Ammon's horn (tissue), 1 donor: ENCODE results near the gene BTBD9.
A peak's percentile ranks its signal among the peaks of the same experiment; 100 is the strongest.

Experiments used
- DNase-seq: peaks from one replicate; pipeline ENCODE4 v3.0.0-alpha.2; 2016; ENCODE audit warnings: low spot score

The BTBD9 gene

DNA sequence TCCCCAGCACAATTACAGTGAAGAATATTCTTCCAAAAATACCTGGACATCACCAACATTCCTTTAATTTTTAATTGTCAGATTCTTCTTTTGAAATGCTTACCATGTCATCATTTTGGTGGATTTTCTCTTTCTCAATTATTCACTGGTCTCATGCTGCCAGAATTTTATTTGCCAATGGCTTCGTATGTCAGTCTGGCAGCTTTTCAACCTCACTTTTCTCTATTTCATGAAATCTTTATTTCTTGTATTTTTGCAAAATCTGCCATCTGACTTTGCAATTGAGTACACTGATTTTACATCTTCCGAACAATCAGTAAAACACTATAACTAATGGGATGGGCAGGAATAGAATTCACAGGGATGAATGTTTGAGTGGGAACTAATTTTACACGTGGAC, 84.1 kb downstream of the BTBD9 start:
- DNase-seq, result peak; percentile 17

DNA sequence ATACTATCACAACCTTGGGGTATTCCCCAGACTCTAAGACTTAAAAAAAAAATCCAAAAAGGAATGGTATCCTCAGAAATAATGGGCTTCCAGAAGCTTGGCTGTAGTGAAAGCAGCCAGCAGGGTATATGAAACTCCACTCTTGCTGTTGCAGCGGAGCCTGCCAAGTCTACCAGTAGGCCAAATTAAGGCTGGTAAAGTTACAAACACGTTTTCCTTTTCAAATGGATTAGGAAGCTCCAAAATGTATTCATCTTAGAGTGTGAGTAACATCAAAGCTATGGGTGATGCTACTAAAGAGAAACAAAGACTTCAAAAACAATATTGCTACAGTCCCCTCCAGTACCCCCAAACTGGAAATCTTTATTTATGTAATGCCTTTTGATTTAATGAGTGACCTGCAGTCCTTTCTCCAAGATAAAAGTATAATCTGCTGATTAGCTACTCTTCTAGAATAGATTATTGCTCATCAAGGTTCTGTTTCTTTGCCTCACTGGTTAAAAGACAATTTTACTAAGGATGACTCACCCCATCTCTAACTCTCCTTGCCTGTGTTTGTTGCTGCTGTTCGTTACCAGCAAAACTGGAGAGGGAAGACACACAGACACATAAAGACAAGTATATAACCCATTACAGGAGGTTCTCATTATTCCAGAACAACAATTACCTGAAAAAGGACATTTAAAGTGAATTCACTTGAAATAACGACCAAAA, 84.9 kb downstream of the BTBD9 start:
- no peak for DNase-seq

DNA sequence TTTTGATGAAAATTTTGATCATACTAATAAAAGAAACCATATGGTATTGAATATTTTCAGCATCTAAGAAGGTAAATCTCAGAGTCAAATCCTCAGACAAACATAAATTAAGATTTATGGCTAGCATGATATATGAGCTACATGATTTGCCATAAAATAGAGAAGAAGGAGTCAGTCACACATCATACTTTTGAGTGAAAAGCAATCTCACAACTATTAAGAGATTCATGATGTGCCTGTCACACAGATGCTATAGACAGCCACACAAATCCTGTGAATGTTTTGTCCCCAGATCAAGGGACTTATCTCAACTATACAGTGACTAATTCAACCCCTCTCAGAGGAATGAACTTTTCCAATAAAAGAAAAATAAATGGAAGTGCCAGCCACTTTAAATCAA, 85.7 kb downstream of the BTBD9 start:
- no peak for DNase-seq

DNA sequence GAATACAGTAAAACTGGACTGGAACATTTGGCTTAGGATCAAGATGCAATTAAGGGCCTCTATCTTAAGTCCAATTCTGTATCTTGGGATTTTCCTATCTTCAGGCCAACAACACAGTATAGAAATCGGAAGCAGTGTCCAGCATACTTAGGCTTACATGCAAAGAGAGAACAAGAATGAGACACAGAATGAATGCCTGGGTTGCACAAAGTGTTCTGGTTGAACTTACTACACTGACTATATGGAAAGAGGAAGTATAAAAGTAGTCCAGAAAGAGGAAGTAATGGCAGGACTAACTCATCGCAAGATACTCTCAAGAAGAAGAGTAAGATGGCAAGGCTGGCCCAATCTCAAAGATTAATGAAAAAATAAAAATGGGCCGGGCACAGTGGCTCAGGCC, 87.6 kb downstream of the BTBD9 start:
- DNase-seq, result peak; percentile 56

DNA sequence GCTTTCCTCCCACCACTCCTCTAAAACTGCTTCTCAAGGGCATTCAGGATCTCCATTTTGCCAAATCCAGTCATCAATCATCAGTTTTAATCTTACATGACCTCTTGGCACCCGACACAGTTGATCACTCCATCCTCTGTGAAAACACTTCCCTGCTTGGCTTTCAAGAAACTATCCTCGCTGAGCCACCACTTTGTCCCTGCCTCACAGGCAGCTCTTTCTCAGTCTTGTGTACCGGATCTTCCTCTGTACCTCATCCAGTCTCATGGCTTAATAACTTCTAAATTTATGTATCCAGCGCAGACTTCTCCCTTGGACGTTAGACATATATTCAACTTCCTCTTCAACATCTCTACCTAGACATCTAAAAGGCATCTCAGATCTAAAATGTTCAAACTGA, 89.9 kb downstream of the BTBD9 start:
- DNase-seq, result no peak

DNA sequence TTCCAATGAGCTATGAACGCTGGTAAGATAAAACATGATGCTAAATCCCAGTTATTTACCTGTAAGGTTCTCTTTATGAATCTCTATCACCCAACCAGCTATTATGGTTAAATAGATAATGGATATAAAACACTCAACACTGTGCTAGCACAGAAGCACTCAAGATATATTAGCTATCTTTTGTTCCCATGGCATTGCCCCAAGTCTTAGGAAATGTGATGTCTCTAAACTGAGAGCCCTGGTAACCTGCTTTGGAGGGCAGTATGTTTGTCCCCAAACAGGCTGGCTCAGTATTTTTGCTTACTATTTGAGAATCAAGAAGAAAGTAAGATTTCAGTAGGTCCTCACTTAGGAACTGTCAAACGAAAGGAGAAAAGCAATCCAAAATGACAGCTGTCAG, 90.5 kb downstream of the BTBD9 start:
- no peak for DNase-seq

DNA sequence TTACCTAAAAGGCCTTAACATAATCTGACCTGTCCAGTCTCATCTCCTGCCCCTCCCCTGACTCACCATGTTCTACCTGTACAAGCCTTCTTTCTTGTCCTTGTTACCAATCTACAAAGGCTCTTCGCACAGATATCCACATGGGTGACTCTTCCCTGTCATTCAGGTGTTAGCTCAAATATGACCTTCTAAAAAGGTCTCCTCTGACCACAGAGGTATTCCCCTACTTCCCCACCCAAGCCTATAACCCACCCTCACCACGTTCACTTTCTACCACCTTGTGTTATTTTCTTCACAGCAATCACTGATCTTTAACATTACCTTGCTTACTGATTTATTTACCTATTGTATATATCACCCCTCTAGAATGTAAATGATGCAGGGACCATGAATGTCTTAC, 96.7 kb downstream of the BTBD9 start:
- no peak for DNase-seq

DNA sequence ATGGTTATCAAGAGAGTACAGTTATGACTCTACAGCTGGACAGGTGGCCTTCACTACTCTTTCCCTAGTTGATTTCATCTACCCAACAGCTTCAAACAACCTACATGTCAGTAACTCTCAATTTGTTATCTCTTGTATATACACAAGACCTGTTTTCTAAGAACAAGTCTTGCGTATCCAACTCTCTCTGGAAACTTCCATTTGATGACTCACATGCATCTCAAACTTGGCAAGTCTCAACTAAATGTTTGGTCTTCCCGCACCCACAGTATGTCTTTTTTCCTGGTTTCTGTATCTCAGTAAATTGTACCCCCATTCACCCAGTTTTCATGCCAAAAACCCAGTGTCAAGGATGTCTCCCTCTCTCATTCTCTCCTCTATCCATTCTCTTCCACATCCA, 97.7 kb downstream of the BTBD9 start:
- DNase-seq, result no peak

DNA sequence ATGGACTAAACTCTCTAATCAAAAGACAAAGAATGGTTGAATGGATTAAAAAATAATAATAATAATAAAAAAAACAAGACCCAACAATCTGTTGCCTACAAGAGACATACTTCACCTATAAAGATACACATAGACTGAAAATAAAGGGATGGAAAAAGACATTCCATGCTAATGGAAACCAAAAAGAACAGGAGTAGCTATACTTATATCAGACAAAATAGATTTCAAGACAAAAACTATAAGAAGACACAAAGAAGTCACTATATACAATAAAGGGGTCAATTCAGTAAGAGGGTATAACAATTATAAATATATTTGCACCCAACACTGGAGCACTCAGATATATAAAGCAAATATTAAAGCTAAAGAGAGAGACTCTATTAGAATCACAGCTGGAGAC, 106.7 kb downstream of the BTBD9 start:
- DNase-seq, result no peak

DNA sequence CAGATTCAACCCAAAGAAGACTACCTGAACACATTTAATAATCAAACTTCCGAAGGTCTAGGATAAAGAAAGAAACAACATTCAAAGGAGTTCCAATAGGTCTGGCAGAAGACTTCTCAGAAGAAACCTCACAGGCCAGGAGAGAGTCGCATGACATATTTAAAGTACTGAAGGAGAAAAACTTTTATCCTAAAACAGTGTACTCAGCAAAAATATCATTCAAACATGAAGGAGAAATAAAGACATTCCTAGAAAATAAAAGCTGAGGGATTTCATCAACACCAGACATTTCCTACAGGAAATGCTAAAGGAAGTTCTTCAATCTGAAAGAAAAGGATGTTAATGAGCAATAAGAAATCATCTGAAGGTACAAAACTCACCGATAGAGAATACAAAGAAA, 108.6 kb downstream of the BTBD9 start:
- no peak for DNase-seq

DNA sequence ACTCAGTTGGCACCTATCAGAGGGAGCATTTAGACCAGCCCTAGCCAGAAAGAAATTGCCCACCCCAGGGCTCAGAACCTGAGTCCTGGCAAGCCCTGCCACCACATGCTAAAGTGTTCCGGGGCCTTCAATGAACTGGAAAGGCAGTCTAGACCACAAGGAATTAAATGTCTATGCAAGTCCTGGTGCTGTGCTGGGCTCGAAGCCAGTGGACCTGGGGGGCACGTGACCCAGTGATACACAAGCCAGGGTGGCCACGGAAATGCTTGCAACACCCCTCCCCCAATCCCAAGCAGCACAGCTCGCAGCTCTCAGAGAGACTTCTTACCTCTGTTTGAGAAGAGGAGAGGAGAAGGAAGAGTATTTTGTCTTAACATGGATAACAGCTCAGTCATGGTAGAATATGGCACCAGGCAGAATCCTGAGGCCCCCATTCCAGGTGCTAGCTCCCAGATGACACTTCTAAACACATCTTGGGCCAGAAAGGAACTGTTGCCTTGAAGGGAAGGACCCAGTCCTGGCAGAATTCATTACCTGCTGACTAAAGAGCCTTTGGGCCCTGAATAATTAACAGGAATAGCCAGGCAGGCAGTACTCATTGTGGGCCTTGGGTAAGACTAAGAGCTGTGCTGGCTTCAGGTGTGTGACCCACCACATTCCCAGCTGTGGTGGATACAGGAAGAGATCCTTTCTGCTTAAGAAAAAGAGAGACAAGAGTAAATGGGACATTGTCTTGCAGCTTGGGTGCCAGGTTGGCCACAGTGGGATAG, 111.3 kb downstream of the BTBD9 start:
- DNase-seq, result peak; percentile 21

DNA sequence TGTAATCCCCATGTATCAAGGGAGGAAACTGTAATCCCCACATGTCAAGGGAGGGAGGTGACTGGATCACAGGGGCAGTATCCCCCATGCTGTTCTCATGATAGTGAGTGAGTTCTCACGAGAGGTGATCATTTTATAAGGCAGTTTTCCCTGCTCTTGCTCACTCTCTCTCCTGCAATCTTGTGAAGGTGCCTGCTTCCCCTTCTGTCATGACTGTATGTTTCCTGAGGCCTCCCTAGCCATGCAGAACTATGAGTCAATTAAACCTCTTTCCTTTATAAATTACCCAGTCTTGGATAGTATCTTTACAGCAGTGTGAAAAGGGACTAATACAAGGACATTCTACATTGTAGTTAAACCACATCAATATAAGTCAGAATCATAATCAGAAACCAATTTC, 112.4 kb downstream of the BTBD9 start:
- no peak for DNase-seq

DNA sequence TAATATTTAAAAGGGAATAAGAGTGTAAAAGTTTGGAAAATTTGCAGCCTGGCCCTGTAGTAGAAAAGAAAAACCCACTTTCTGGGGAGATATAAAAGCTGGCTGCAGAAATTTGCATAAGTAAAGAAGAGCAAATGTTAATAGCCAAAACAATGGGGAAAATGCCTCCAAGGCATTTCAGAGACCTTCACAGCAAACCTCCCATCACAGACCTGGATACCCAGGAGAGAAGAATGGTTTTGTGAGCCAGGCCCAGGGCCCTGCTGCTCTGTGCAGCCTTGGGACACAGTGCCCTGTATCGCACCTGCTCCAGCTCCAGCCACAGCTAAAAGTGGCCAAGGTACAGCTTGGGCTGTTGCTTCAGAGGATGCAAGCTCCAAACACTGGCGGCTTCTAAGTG, 113.8 kb downstream of the BTBD9 start:
- no peak for DNase-seq

DNA sequence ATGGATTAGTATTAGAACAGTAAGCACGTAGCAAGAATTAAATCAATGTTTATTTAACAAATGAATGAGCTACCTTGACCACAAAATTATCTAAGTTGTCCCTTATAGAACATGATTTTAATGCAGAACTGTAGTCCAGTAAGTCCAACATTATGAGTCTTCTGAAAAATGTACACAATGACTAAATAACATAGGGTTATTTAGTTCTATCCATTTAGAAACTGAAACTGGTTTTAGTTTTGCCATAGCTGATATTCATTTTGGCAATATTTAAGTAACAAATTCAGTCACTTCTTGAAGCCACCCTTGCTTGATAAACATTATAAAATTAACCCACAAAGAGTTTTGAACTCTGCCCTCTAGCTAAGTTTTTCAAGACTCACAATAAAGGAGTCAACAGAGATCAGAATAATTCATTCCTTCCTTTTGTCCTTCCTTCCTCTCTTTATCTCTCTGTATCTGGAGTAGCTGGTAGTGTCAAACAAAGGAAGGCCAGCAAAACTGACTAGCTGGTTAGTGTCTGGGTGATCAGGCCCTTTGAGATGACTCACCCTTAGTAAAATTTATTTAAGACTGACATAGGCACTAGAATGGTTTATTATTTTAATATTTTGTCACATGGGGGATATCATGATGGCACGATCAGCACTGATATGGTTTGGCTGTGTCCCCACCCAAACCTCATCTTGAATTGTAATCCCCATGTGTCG, 115.1 kb downstream of the BTBD9 start:
- no peak for DNase-seq

DNA sequence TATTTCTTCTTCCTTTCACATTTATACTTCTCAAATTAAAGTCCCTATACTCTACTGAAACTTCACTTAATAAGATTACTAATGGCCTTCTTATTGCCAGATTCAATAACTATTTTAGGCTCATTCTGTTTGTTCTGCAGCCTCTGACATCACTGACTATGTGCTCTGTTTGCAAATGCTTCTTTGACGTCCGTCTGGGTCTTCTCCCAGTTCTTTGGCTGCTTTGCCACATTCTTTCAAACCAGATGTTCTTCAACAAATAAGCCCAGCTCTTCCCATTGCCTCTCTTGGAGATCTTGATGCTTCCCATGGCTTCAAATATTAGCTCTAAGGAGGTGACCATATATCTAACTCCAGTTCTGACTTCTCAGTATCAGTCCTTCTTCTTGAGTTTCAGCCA, 117.4 kb downstream of the BTBD9 start:
- DNase-seq, result peak; percentile 41

DNA sequence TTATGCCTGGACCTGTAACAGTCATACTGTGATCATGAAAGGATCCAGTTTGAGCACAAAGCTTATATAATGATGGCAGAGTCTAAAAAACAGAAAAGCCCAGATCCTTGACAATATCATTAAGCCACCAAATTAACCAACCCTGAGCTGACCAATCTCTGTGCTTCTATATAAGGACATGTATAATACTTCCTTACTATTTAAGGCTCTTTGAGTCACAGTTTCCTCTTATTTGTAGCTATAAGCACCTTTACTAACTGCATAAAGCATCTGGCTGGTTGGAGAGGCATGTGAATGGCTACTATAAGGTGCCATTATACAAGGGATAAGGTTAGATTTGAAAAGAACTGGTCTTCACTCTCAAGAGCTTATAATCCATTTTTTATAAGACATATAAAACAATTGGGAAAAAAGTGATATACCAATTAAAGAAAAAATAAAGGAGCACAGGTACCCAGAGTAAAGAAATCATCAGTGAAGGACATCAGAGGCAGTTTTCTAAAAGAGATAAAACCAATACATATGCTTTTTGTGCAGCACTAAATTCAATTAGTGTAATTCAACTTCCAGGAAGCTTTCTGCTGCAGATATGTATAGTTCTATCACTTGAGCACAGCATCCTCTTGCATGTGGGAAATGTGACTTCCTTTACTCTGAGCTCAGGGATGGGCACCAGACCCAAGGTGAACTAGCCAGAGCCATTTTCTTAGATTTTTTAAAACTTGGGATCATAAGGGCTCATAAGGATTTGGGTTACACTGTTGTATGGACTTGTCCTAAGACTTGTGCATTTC, 121.0 kb downstream of the BTBD9 start:
- no peak for DNase-seq

DNA sequence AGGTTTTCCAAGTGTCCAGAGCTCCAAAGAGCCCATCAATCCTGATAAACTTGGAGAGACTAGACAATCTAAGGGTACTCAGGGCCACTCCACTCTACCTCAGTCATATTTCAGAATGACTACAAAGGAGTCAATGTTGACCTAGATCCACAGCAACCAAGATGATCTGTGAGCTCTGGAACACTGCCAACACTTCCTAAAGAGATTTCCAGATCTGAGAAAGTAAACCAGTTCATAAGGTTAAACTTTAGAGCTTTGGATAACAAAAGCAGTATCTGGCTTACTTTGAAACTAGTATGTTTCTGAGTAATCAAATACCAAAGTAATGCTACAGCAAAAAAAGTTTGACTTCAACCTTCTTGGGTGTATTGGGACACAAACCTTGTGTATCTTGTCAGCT, 122.7 kb downstream of the BTBD9 start:
- DNase-seq, result no peak

DNA sequence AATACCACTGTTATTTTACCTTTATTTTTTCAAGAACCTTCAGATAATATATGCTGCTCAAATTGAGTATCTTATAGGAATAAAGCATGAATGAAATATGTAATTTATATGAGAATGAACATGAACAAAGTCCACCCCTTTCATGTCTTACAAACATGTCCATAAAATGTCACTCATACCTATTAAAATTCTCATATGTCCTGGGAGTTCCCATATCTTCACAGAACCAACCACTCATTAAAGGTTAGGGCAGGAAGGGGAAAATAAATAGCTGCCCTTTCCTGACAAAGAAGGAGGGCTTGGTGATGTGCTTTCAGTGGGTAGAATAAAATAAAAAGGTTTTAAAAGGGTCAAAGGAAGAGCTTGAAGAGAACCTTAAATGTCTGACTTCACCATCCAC, 125.3 kb downstream of the BTBD9 start:
- DNase-seq, result no peak

DNA sequence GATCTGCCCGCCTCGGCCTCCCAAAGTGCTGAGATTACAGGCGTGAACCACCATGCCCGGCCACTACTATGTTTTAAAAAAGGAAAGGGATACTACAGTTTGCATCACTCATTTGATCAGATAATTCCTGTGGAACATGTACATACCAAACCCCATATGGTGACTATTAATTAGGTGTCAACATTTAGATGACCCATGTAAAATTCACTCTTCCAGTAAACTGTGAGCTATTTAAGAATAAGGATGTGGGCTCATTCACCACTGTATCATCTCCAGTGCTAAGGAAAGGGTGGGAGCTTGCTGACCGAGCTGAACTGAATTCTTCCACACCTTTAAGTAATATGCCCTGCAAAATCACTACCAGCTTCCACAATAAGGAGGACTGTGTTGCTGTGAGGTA, 127.5 kb downstream of the BTBD9 start:
- no peak for DNase-seq

DNA sequence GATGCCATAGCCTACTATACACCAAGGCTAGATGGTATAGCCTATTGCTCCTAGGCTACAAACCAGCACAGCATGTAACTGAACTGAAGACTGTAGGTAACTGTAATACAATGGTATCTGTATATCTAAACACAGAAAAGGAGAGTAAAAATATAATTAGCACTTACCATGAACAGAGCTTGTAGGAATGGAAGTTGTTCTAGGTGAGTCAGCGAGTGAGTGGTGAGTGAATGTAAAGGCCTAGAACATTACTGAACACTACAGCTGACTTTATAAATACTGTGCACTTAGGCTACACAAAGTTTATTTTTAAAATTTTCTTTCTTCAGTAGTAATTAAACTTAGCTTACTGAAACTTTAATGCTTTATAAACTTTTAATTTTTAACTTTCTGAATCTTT, 129.5 kb downstream of the BTBD9 start:
- DNase-seq, result no peak

DNA sequence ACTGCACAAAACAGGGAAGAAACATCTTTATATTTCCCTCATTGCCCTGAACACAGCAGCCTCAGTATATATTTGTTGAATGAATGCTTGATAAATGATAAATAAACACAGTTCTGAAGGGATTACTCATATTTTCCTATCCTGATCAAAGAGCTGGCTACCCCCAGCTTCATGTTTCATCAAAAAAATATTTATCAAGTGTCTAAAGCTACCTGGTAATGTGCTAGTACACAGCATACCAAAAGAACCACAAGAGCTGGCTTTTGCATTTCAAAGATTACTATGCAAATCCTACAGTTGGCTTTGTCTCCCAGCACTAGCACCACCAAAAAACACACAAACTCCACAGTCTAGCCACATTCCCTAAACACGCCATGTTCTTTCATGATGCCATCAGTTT, 130.0 kb downstream of the BTBD9 start:
- DNase-seq, result no peak

DNA sequence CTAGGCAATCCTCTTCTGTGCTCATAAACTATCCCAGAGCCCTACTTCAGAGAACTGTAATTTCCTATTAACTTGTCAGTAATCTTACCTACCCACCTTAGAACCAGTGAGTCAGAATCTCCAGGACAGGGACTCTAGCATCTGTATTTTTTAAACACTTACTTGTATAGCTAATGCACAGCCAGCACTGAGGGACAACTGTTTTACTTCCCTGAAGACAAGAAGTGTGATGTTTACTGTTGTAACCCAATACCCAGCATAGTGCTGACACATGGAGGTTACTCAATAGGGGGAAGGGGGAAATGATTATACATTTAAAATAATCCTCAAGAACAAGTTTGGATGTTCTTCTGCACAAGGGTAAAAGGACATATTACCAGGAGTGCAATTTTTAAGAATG, 130.8 kb downstream of the BTBD9 start:
- DNase-seq, result no peak
